Activated CD4-positive, alpha-beta T cell treated with anti-CD3 and anti-CD28 coated beads for 4 hours (primary cell): ENCODE results near the gene CCDC191.

Experiments
- DNase-seq, 2 donors: peaks; one replicate each; pipeline ENCODE4 v3.0.0-alpha.2; 2020

CCDC191 gene, protein sequence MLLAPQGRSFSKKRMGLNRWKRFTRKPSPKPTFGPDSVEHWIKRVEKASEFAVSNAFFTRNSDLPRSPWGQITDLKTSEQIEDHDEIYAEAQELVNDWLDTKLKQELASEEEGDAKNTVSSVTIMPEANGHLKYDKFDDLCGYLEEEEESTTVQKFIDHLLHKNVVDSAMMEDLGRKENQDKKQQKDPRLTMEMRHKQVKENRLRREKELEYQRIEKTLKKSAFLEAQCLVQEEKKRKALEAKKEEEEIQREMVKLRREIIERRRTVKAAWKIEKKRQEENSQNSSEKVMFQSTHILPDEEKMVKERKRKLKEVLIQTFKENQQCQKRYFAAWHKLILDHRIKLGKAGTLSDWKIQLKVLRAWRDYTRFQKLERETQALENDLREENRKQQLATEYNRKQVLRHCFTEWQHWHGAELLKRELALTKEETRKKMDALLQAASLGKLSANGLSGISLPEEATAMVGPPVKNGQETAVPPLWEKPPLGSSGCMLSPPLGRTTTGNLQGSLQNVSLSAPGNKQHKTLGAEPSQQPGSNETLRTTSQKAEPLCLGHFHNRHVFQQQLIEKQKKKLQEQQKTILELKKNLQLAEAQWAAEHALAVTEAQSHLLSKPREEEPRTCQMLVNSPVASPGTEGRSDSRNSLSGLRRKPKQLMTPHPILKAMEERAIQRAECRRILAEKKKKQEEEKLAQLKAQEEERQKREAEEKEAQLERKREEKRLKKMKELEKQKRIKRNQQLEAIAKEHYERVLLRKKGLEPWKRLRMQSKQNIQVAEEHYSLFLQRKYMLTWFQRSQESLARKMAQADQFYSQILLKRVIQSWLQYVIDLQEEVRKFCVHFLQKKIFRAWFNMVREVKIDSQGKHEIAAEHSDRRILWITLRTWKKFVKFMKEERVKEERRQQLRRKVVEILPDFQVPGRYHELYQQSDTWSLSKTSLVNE

GRCh38 chr3:114056130-114057010 is at the start of gene CCDC191, which contains the start of gene QTRT2:
Gene CCDC191, minus strand, starts transcription at chr3:114056526. Its CDS starts 60 bp downstream, at chr3:114056466.
Gene QTRT2, plus strand, starts transcription at chr3:114056737. Its CDS starts 8,521 bp downstream, at chr3:114065258.
- DNase-seq: peak; percentile 96 to 99

DNA sequence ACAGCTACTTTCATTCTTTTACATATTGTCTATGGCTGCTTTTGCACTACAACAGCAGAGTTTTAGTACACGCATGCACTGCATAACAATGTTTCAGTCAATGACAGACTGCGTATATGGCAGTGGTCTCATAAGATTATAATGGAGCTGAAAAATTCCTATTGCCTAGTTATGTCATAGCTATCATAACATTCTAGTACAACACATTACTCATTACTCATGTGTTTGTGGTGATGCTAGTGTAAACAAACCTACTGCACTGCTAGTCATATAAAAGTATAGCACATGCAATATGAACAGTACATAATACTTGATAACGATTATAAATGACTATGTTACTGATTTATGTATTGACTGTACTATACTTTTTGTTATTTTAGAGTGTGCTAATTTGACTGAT is 48.1 kb upstream of the CCDC191 start:
- no peak for DNase-seq

DNA sequence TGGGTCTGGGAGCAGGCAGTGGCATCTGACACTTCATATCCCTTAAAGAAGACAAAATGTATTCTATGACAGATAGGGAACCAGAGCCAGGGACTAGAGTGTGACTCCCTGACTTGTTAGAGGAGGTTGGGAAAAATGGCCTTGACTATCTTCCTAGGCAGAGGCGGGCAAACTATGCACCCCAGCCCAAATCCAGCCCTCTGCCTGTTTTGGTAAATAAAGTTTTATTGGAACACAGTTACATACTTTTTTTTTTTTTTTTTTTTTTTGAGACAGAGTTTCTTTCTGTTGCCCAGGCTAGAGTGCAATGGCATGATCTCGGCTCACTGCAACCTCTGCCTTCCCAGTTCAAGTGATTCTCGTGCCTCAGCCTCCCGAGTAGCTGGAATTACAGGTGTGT is 47.5 kb upstream of the CCDC191 start:
- DNase-seq: no peak

DNA sequence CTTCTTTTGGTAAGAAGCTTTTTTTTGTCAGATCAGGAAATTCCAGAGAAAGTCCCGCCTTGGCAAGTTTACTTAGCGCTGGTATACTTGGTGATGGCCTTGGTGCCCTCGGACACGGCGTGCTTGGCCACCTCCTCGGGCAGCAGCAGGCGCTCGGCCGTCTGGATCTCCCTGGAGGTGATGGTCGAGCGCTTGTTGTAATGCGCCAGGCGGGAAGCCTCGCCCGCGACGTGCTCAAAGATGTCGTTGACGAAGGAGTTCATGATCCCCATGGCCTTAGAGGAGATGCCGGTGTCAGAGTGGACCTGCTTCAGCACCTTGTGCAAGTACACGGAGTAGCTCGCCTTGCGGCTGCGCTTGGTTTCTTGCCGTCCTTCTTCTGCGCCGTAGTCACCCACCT is 46.9 kb upstream of the CCDC191 start:
- DNase-seq: no peak

DNA sequence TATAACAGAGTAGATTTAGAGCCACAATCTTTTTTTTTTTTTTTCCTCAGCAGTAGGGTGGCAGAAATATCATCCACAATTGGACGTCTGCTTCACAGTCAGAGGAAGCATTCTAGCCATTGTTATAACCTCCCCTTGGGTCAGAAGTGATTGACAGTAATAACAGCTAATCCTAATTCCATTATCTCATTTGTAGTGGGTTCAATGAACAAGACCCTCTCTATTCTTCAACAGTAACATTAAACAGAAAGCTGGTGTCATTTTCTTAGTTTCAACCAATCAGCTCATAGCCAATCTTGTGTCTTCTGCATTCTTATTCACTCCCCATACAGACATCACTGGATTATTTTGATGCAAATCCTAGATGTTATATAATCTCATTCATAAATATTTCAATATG is 44.8 kb upstream of the CCDC191 start:
- no peak for DNase-seq

DNA sequence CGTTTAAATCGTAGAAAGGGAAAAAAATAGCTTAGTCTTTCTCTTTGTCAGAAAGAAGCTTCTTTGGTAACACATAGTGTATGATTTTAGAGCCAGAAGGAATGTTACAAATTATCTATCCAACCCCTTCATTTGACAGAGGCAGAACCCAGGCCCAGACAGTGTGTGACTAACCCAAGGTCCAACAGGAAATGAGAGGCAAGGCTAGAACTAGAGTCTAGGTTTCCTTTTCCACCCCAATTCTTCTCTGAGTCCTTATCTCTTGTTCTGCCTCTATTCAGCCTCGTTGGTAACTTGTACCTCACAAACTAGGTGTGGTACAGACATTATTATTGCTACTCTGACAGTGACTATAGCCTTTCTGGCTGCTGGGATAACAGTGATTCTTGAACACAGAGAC is 39.5 kb upstream of the CCDC191 start:
- no peak for DNase-seq

DNA sequence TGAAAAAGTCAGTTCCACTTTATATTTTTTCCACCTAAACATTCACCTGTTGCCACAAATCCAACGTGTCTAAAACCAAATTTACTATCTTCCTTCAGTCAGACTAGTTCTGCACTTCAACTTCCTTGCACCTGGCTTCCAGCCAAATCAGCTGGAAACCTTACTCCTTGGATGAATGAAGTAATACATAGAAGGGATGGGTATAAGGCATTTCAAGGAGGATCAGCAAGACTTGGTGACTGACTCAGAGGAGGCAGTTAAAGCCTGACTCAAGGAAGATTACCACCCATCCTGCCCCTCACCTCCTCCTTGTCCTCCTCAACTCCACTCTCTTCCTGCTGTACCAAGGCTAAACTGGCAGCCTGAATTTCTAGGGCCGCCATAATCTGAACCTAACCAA is 37.3 kb upstream of the CCDC191 start:
- DNase-seq: no peak

- no peak for DNase-seq
Observed at GRCh38 chr3:114093016-114093380, 36.7 kb upstream of the CCDC191 start.

DNA sequence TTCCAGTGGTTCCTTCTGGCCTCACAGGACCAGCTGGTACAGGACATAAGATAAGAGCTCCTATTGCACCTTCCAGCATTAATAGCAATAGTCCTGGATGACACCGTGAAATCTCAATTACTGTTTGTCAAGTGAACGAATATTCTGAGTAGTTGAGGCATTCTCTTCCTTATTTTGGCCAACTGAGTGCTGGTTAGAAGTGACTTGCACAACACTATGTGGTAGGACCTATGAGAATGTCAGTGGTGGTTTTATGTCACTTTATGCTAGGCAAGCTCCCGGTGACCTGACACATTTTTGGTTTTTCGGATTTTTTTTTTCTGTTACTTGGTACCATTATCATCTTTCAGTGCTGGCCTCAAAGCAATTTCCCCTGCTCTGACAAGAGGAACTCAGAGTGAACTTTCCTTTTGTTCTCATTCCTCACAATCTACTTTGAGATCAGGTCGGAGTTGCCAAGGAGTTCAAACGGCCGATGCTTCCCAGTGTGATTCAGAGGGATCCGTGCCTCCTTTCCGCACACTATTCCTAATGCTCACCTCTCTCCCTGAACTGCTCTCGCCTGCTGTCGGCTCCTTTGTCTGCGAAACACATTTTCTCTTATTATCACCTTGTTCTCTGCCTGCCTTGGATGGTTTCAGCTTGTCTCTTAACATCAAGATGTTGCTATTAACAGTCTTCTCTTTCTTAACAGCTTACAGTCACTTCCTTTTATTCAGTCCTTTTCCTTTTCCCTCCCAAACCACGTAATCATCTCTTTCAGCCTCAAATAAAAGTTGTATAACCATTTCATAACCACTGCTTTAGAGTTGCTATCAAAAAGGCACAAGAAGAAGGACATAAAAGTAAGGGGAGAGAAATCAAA is 36.1 kb upstream of the CCDC191 start:
- no peak for DNase-seq

- no peak for DNase-seq
Observed at GRCh38 chr3:114089675-114090074, 33.3 kb upstream of the CCDC191 start.

DNA sequence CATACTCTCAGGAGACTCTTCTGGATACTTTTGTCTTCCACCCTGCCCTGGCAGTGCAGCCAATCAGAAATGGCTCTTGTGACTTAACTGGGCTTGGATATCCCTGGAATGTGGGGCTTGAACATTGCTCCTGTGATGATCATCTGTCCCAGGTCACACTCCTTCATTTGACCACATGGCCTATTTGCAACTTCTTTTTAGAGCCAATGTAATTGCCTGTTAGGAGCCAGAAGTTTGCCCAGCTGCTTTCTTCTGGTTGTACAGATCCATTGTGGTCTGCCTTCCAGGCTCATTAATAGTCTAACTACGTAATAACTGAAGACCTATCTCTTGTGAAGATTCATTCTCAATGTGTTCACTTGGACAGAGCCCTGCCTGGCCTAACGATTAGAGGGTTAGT is 30.0 kb upstream of the CCDC191 start:
- DNase-seq: no peak

DNA sequence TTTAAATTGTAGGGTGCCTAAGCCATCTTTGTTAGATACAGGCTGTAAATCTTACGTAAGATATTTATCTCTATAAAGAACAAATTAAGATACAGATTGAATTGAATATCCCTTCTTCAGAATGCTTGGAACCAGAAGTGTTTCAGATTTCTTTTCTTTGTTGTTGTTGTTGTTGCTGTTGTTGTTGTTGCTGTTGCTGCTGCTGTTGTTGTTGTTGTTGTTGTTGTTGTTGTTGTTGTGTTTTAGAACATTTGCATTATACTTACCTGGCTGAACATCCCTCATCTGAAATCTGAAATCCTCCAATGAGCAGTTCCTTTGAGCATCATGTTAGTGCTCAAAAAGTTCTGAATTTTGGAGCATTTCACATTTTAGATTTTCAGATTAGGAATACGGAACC is 26.8 kb upstream of the CCDC191 start:
- no peak for DNase-seq

DNA sequence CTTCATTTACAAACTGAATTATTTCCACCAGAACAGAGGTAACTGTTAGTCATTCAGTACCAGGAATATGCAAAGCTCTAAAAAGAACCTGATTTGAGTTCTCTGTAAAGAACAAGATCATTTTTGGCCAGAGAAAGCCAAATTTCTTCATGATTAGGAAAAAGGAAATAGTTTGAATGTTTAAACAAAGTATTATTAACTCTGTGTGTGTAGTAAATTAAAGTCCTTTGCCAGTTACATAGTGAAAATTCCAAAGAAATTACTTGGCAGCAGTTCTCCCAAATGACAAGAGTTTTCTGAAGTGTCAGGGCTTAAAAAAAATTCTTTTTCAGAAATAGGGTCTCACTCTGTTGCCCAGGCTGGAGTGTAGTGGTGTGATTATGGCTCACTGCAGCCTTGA is 24.7 kb upstream of the CCDC191 start:
- DNase-seq: no peak

DNA sequence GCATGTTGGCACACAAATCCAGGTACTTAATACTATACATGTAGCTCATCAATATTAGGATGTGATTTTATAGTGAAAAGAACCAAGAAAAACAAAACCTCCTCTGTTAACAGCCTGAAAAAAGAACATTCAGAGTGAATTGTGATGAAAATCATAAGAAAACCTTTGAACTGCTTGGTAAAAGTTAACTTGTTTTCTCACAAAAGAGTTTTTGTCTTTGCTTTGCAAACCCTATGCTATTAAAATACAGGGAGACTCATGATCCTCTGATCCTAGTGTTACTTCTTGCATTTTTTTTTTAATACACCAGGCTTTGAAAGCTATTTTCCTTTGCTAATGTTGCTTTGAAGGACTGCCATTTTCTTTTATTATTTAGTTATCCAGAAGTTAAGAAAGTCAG is 23.9 kb upstream of the CCDC191 start:
- DNase-seq: no peak

GRCh38 chr3:114079761-114080160 is 23.4 kb upstream of the CCDC191 start:
- DNase-seq: no peak

DNA sequence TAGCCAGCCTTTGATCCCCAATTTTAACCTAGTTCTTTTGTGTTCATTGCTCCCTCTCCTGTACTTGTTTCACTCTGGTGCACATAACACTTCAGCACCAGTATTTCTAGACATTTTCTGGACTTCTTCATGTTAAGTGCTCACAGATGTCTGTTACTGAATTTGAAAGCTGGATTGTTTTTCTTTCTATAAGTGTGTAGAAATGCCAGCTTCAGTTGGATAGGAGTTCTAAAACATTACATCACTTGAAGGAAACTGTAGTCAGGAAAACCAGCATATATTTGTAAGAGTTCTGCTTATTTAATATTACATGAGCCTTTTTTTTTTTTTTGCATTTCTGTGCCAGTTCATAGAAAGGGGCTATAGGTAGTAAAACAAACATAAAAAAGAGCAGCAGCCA is 21.8 kb upstream of the CCDC191 start:
- no peak for DNase-seq

DNA sequence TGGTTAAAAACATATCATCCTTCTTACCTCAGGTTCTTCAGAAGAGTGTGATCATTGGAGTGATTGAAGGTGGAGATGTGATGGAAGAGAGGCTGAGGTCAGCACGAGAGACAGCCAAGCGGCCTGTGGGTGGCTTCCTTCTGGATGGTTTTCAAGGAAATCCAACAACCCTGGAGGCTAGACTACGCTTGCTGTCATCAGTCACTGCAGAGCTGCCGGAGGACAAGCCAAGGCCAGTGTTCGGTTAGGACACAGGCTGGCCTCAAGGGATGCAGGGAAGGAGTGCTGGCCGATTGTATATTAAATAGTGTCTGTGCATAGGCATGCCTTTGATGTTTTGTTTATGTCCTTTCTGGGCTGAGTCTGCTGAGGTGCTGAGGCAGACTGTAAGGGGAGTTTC is 20.4 kb upstream of the CCDC191 start:
- no peak for DNase-seq

GRCh38 chr3:114071786-114072185 is 15.5 kb upstream of the CCDC191 start:
- no peak for DNase-seq

DNA sequence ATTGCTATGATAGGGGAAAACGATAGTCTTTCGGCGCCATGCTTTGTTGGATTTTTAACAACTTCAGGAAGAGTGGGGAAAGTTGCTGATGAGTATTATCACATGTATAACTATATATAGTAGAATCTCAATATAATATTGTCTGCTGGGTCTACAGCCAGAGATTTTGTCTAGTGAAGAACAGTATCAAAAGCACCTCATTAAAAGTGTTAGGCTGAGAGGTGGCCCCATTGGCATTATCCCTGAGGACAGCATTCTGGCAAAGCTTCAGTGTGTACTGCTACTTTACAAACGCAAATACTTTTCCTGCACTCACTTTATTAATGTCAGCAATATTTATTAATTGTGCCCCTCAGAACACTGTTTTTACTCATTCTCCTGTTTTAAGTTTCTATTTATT is 12.0 kb upstream of the CCDC191 start:
- DNase-seq: no peak

GRCh38 chr3:114067804-114068203 is 11.5 kb upstream of the CCDC191 start:
- no peak for DNase-seq

- DNase-seq: no peak
Observed at GRCh38 chr3:114060906-114061655, 4.8 kb upstream of the CCDC191 start.
